Measurements from ENCODE around the gene MAN2C1. TPM values are rescaled to one million over a fixed set of nuclear protein-coding genes. Genes with fewer than 3 reads are reported as not detected.
"Not testable (repeated sequence)": the region's sequence is repeated elsewhere in the genome, so short reads cannot be mapped to it uniquely, and the experiment has no call there.

MAN2C1 gene
- total RNA-seq, 2 experiments from 2014 or later = 519 to 546 TPM

DNA sequence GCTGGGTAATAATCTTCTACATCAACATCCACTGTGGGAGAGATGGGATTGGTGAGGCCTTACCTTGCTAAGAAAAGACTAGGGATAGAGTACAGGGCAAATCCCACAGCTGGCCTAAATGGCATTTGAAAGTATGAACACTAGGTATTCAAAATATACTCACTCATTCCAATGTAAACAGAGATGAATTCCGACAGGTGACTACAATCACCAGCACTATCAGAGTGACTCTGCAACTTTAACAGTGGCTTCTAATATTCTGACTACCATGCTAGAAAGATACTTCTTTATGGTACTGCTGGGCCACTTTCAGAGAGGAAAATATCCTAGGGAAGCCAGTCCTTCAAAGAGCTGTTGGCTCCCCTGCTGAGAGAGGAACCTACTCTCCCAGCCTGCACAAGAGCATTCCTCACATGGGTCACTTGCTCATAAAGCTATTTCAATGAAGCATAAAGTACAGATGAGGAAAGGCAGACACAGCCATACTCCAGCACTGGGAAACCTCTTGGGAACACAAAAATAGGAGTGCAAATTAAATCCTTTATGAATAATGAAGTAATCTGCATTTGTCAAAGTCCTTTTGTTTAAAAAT is 21.5 kb upstream of the MAN2C1 start:
- H3K27me3 Mint-ChIP-seq = no peaks in the 10 kb centered on the region
- H3K36me3 ChIP-seq (ENCODE audit: insufficient read depth, low read length) = peaks cover 96% of the 10 kb centered on the region
- H3K4me1 Mint-ChIP-seq (ENCODE audit: low read depth) = peaks cover 7% of the 10 kb centered on the region
- H3K27me3 ChIP-seq (ENCODE audit: control insufficient read depth in 1 of 2, insufficient read depth in 2 of 2, low read length in 2 of 2) = no peaks in the 10 kb centered on the region
- ATAC-seq (ENCODE audit: poor library complexity) (no peak), DNase-seq (no peak)
- H3K9me3 ChIP-seq (ENCODE audit: control insufficient read depth in 1 of 2, insufficient read depth in 1 of 2, low read length in 2 of 2) = no peaks in the 10 kb centered on the region
- ChIA-PET CTCF (no interaction called here), POLR2A (no interaction called here)
- no peak overlapping the region for H3K4me3 Mint-ChIP-seq
- no peaks in the 10 kb centered on the region for H3K9me3 Mint-ChIP-seq
- peaks cover 98% of the 10 kb centered on the region for H3K36me3 Mint-ChIP-seq (ENCODE audit: low read depth)
- no peak overlapping the region for H3K27ac Mint-ChIP-seq
- H3K4me3 ChIP-seq (ENCODE audit: low read length) = no peak overlapping the region
- no peak overlapping the region for H3K27ac ChIP-seq (ENCODE audit: low read depth in 1 of 2, low read length in 2 of 2)
- TF ChIP-seq, protein P1, sequence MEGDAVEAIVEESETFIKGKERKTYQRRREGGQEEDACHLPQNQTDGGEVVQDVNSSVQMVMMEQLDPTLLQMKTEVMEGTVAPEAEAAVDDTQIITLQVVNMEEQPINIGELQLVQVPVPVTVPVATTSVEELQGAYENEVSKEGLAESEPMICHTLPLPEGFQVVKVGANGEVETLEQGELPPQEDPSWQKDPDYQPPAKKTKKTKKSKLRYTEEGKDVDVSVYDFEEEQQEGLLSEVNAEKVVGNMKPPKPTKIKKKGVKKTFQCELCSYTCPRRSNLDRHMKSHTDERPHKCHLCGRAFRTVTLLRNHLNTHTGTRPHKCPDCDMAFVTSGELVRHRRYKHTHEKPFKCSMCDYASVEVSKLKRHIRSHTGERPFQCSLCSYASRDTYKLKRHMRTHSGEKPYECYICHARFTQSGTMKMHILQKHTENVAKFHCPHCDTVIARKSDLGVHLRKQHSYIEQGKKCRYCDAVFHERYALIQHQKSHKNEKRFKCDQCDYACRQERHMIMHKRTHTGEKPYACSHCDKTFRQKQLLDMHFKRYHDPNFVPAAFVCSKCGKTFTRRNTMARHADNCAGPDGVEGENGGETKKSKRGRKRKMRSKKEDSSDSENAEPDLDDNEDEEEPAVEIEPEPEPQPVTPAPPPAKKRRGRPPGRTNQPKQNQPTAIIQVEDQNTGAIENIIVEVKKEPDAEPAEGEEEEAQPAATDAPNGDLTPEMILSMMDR (IDR thresholded peaks at IDR 0.05) = no peak
- no peaks in the 10 kb centered on the region for H3K4me1 ChIP-seq (ENCODE audit: insufficient read depth, low read length)
- intact Hi-C loops (cut with DNase I, micrococcal nuclease) = no loop called here

DNA sequence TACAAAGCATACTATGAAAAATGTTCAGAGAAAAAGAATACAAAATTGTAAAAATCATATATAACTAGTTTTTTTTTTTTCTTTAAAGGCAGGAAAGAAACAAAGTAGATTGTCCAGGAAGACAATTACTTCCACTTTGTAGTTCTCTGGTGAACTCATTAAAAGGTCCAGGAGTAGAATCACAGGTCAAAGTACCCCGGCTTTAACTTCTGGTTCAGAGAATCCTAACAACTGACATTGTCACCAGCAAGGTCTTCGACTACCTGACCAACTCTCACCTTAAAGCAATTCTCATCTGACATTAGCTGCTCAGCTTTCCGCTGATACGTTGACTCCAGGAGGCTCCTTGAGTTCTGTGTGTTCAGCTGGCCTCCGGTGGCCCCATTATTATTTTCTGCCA is 15.6 kb upstream of the MAN2C1 start:
- H3K36me3 Mint-ChIP-seq (ENCODE audit: low read depth) = peaks cover 96% of the 10 kb centered on the region
- POLR2A ChIA-PET; H3K27ac ChIP-seq (ENCODE audit: low read depth in 1 of 2, low read length in 2 of 2); ATAC-seq (ENCODE audit: poor library complexity); H3K4me3 ChIP-seq (ENCODE audit: low read length); intact Hi-C loops (cut with DNase I, micrococcal nuclease); H3K27me3 ChIP-seq (ENCODE audit: control insufficient read depth in 1 of 2, insufficient read depth in 2 of 2, low read length in 2 of 2); H3K4me1 Mint-ChIP-seq (ENCODE audit: low read depth); H3K4me1 ChIP-seq (ENCODE audit: insufficient read depth, low read length); H3K9me3 ChIP-seq (ENCODE audit: control insufficient read depth in 1 of 2, insufficient read depth in 1 of 2, low read length in 2 of 2); H3K27me3 Mint-ChIP-seq; DNase-seq; H3K9me3 Mint-ChIP-seq; H3K27ac Mint-ChIP-seq; H3K4me3 Mint-ChIP-seq: not testable (repeated sequence)
- H3K36me3 ChIP-seq (ENCODE audit: insufficient read depth, low read length) = peaks cover 90% of the 10 kb centered on the region
- CTCF ChIA-PET = interaction anchor here (0.6 kb wide), 1 partner anchor 13 kb away, joined by 3 read pairs; no protein-coding TSS in a partner anchor

DNA sequence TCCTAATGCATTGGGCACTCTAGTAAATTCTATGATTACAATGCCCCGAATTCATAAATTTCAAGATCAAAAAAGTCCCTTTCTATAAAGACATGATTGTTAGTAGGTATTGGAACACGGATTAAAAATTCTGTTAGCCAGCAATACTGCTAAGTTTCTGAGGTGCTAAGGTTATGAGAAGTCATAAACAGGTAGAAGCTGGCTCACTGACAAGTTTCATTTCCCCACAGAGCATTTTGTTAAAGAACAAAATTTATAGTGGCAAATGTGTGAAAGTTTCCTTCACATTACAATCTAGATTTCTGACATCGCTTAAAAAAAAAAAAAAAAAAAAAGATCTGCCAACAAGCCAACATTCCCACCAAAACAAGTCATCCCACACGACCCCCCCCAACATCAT is 12.4 kb upstream of the MAN2C1 start:
- Mint-ChIP-seq H3K27ac (no peak overlapping the region), H3K27me3 (no peaks in the 10 kb centered on the region), H3K4me1 (ENCODE audit: low read depth) (no peaks in the 10 kb centered on the region), H3K9me3 (no peaks in the 10 kb centered on the region), H3K36me3 (ENCODE audit: low read depth) (peaks cover 93% of the 10 kb centered on the region), H3K4me3 (no peak overlapping the region)
- no peaks in the 10 kb centered on the region for H3K4me1 ChIP-seq (ENCODE audit: insufficient read depth, low read length)
- TF ChIP-seq, protein P1 (IDR thresholded peaks at IDR 0.05) = no peak
- POLR2A ChIA-PET = interaction anchor here (3.1 kb wide), 1 partner anchor 12 kb away, joined by 18 read pairs; the partner anchor contains the start of gene MAN2C1
- no peaks in the 10 kb centered on the region for H3K9me3 ChIP-seq (ENCODE audit: control insufficient read depth in 1 of 2, insufficient read depth in 1 of 2, low read length in 2 of 2)
- ATAC-seq (ENCODE audit: poor library complexity) (no peak), DNase-seq (no peak)
- CTCF ChIA-PET = interaction anchor here (0.7 to 3.9 kb wide), 2 partner anchors 13 to 26 kb away, joined by 3 to 12 read pairs; partner anchors contain the start of gene MAN2C1
- intact Hi-C loops (cut with DNase I, micrococcal nuclease) = no loop called here
- no peak overlapping the region for H3K4me3 ChIP-seq (ENCODE audit: low read length)
- no peaks in the 10 kb centered on the region for H3K27me3 ChIP-seq (ENCODE audit: control insufficient read depth in 1 of 2, insufficient read depth in 2 of 2, low read length in 2 of 2)
- peaks cover 87% of the 10 kb centered on the region for H3K36me3 ChIP-seq (ENCODE audit: insufficient read depth, low read length)
- H3K27ac ChIP-seq (ENCODE audit: low read depth in 1 of 2, low read length in 2 of 2) = no peak overlapping the region
